Activated CD8-positive, alpha-beta T cell treated with anti-CD3 and anti-CD28 coated beads, Interleukin-2, amount 10 ng/mL, durations not matched to agents 7 days and 5 days (primary cell): Measurements from ENCODE around the gene SLC13A3. TPM values are rescaled to one million over a fixed set of nuclear protein-coding genes. Genes with fewer than 3 reads are reported as not detected.
A peak's percentile ranks its signal among the peaks of the same experiment; 100 is the strongest.

Experiments used
- ATAC-seq: fragments of 150-1000 bp; cut with Tn5 transposase; one replicate; pipeline ENCODE4 v1.10.0; 2021; ENCODE audit warnings: moderate library complexity
- CTCF ChIA-PET: fragments of 350-600 bp; sonication (Branson Sonifier 250); formaldehyde crosslinking; loops from one replicate; lab custom pipeline; 2021; ENCODE audit warnings: antibody characterized with exemption; lab: Charles Lee
- POLR2A ChIA-PET: fragments of 350-600 bp; sonication (Branson Sonifier 250); formaldehyde crosslinking; loops from one replicate; lab custom pipeline; 2021; ENCODE audit warnings: antibody characterized with exemption; lab: Charles Lee
- DNase-seq: peaks from one replicate; pipeline ENCODE4 v3.0.0-alpha.2; 2020
- H3K27ac Mint-ChIP-seq: one replicate; pipeline ENCODE4 v1.8.0; 2021; ENCODE audit warnings: mild to moderate bottlenecking, mixed read lengths
- H3K27me3 Mint-ChIP-seq: one replicate; pipeline ENCODE4 v1.8.0; 2021; ENCODE audit warnings: low read depth, mixed read lengths
- H3K36me3 Mint-ChIP-seq: one replicate; pipeline ENCODE4 v1.8.0; 2021; ENCODE audit warnings: low read depth, mixed read lengths
- H3K4me1 Mint-ChIP-seq: one replicate; pipeline ENCODE4 v1.8.0; 2021; ENCODE audit warnings: low read depth, mixed read lengths
- H3K4me3 Mint-ChIP-seq: one replicate; pipeline ENCODE4 v1.8.0; 2021; ENCODE audit warnings: mild to moderate bottlenecking, mixed read lengths
- H3K9me3 Mint-ChIP-seq: one replicate; pipeline ENCODE4 v1.8.0; 2022; ENCODE audit warnings: mixed read lengths; ENCODE audit not compliant: insufficient read depth
- total RNA-seq, 2 experiments: library from RNA; stranded (reverse); gene quantifications; one replicate each; pipeline ENCODE4 v1.2.3, GENCODE V29; 2021

The SLC13A3 gene
- total RNA-seq, 2 experiments from 2014 or later: not detected

- Mint-ChIP-seq H3K36me3 (no peaks in the 10 kb centered on the region), H3K9me3 (no peaks in the 10 kb centered on the region), H3K4me1 (peaks cover 35% of the 10 kb centered on the region), H3K27ac (no peak overlapping the region), H3K27me3 (no peaks in the 10 kb centered on the region), H3K4me3 (no peak overlapping the region)
- POLR2A ChIA-PET: no interaction called here
- CTCF ChIA-PET: interaction anchor here (0.7 to 7.8 kb wide), 3 partner anchors 12 to 534 kb away, joined by 3 to 90 read pairs (median 3); no protein-coding TSS in a partner anchor
- ATAC-seq (no peak), DNase-seq (no peak)
Measured at GRCh38 chr20:46547995-46548394, 103.3 kb downstream of the SLC13A3 start.

GRCh38 chr20:46546936-46547335, 104.3 kb downstream of the SLC13A3 start:
- Mint-ChIP-seq H3K27me3 (no peaks in the 10 kb centered on the region), H3K36me3 (no peaks in the 10 kb centered on the region), H3K4me1 (peaks cover 25% of the 10 kb centered on the region), H3K27ac (no peak overlapping the region), H3K9me3 (no peaks in the 10 kb centered on the region), H3K4me3 (no peak overlapping the region)
- ChIA-PET CTCF (interaction anchor here (0.9 to 7.8 kb wide), 4 partner anchors 13 to 134 kb away, joined by 3 to 90 read pairs (median 4); no protein-coding TSS in a partner anchor), POLR2A (no interaction called here)
- DNase-seq (no peak), ATAC-seq (no peak)

DNA sequence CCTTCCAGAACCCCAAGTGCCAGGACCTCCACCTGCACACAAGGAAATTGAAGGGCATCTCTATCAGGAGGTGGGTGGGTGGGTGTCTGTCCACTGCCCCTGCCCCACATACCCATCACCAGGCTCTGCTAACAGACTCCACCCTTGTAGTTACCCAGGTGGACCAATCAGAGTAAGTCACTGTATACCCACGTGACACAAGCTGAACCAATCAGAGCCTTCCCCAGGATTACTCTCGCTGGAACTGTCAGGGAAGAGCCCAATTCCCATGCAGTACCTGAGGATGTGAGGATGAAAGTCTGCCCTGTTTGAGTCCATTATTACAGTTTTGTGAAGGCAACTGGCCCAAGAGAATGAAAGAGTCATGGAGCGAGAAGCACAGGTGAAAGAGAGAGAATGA, 105.0 kb downstream of the SLC13A3 start:
- no peak for DNase-seq
- Mint-ChIP-seq H3K27me3 (no peaks in the 10 kb centered on the region), H3K27ac (no peak overlapping the region), H3K36me3 (no peaks in the 10 kb centered on the region), H3K4me1 (peaks cover 18% of the 10 kb centered on the region), H3K4me3 (no peak overlapping the region), H3K9me3 (no peaks in the 10 kb centered on the region)
- ChIA-PET POLR2A (interaction anchor here (1.9 kb wide), 1 partner anchor 143 kb away, joined by 5 read pairs; the partner anchor contains the start of gene TP53RK), CTCF (interaction anchor here (0.9 to 7.8 kb wide), 6 partner anchors 14 to 134 kb away, joined by 3 to 90 read pairs (median 6); no protein-coding TSS in a partner anchor)
- no peak for ATAC-seq

DNA sequence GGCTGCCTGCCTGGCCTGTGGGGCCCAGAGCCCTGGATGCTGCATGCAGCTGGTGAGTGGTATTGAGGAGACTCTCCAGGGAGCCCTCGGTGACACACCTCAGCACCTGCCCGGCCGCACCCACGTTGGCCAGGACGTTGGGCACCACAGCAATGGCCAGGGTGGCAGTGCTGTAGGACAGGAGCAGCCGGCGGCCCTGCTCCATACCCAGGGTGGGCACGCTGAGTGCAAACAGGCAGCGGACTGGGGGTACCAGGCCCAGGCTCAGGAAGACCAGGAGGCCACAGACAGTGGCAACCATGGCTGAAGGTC, 105.5 kb downstream of the SLC13A3 start:
- ChIA-PET POLR2A (interaction anchor here (1.9 kb wide), 1 partner anchor 143 kb away, joined by 5 read pairs; the partner anchor contains the start of gene TP53RK), CTCF (interaction anchor here (0.9 to 7.8 kb wide), 11 partner anchors 11 to 149 kb away, joined by 3 to 90 read pairs (median 8); partner anchors contain the start of gene TP53RK)
- no peaks in the 10 kb centered on the region for H3K36me3 Mint-ChIP-seq
- H3K4me3 Mint-ChIP-seq: no peak overlapping the region
- H3K9me3 Mint-ChIP-seq: no peaks in the 10 kb centered on the region
- DNase-seq (no peak), ATAC-seq (no peak)
- peaks cover 4% of the 10 kb centered on the region for H3K27me3 Mint-ChIP-seq
- H3K27ac Mint-ChIP-seq: peak overlapping the region; percentile 97
- peaks cover 13% of the 10 kb centered on the region for H3K4me1 Mint-ChIP-seq

DNA sequence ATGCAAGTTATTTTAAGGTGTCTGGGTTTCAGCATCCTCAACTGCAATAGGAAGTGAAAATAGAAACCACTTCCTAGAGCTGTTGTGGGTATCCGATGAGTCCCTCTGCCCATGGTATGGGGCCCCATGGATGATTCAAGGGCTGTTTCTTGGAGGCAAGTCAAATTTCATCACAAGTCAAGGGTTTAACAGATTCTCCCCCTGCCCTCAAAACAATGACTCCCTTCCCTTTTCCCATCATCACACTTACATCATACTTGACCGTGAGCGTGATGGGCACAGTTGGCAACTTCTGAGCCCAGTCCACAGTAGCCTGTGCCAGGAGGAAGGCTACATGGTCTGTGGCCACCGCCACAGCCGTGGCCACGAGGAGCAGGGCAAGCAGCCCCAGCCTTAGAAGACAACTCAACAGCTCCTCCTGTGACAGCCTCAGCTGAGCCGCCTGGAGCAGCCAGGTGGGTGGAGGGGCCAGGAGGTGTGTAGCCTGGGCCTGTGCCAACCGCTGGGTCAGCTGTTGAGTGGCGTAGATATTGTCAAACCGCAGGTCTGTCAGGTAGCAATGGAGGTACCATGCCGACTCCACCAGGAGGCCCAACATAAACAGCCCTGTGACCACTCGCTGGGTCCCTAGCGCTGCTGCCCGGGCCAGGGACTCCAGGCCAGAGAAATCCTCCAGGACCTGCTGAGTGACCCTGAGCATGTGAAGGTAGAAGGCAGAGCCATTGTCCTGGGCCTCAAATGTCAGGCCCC, 106.0 kb downstream of the SLC13A3 start:
- peak overlapping the region; percentile 68 for H3K4me3 Mint-ChIP-seq
- no peaks in the 10 kb centered on the region for H3K9me3 Mint-ChIP-seq
- H3K36me3 Mint-ChIP-seq: no peaks in the 10 kb centered on the region
- peaks cover 8% of the 10 kb centered on the region for H3K4me1 Mint-ChIP-seq
- H3K27ac Mint-ChIP-seq: peak overlapping the region; percentile 97
- H3K27me3 Mint-ChIP-seq: peaks cover 10% of the 10 kb centered on the region
- DNase-seq: peak; percentile 79
- peak; percentile 87 for ATAC-seq
- ChIA-PET POLR2A (interaction anchor here (0.6 to 1.9 kb wide), 4 partner anchors 8 to 144 kb away, joined by 3 to 5 read pairs (median 4); partner anchors contain the start of gene TP53RK), CTCF (interaction anchor here (0.7 to 7.8 kb wide), 25 partner anchors 7 to 575 kb away, joined by 3 to 90 read pairs (median 6); partner anchors contain the start of gene TP53RK)

DNA sequence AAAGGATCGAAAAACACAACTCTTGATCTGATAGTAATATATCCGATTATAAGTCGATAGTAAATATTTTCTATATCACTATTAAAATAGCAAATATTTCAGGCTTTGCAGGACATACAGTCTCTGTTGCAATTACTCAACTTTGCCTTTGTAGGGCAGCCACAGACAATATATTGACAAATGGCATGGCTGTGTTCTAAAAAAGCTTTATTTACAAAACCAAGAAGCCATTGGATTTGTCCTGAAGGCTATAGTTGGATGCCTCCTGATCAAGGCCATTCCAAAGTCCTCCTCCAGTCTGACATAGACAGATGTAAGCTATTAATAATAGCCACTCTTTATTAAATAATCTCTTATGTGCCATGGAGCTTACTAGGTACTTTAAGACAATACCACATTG, 106.7 kb downstream of the SLC13A3 start:
- H3K27ac Mint-ChIP-seq: peak overlapping the region; percentile 97
- peak overlapping the region; percentile 68 for H3K4me3 Mint-ChIP-seq
- CTCF ChIA-PET: interaction anchor here (0.7 to 7.8 kb wide), 26 partner anchors 8 to 574 kb away, joined by 3 to 90 read pairs (median 6); partner anchors contain the start of gene TP53RK
- POLR2A ChIA-PET: interaction anchor here (0.6 to 1.9 kb wide), 4 partner anchors 9 to 144 kb away, joined by 3 to 5 read pairs (median 4); partner anchors contain the start of gene TP53RK
- ATAC-seq (peak; percentile 16), DNase-seq (no peak)
- H3K9me3 Mint-ChIP-seq: no peaks in the 10 kb centered on the region
- peaks cover 14% of the 10 kb centered on the region for H3K27me3 Mint-ChIP-seq
- H3K36me3 Mint-ChIP-seq: no peaks in the 10 kb centered on the region
- peaks cover 5% of the 10 kb centered on the region for H3K4me1 Mint-ChIP-seq

GRCh38 chr20:46543959-46544358, 107.3 kb downstream of the SLC13A3 start:
- H3K4me1 Mint-ChIP-seq: peaks cover 5% of the 10 kb centered on the region
- POLR2A ChIA-PET: no interaction called here

GRCh38 chr20:46543033-46543432, 108.2 kb downstream of the SLC13A3 start:
- H3K9me3 Mint-ChIP-seq: no peaks in the 10 kb centered on the region
- ATAC-seq (no peak), DNase-seq (no peak)
- no peaks in the 10 kb centered on the region for H3K36me3 Mint-ChIP-seq
- H3K4me3 Mint-ChIP-seq: no peak overlapping the region
- POLR2A ChIA-PET: no interaction called here
- CTCF ChIA-PET: interaction anchor here (7.8 kb wide), 1 partner anchor 17 kb away, joined by 90 read pairs; no protein-coding TSS in a partner anchor
- H3K27ac Mint-ChIP-seq: no peak overlapping the region
- peaks cover 5% of the 10 kb centered on the region for H3K4me1 Mint-ChIP-seq
- H3K27me3 Mint-ChIP-seq: peaks cover 27% of the 10 kb centered on the region

More at GRCh38 chr20:46543959-46544358, 107.3 kb downstream of the SLC13A3 start:
- Mint-ChIP-seq H3K27me3 (peaks cover 19% of the 10 kb centered on the region), H3K9me3 (no peaks in the 10 kb centered on the region), H3K36me3 (no peaks in the 10 kb centered on the region), H3K4me3 (no peak overlapping the region), H3K27ac (peak overlapping the region; percentile 4)
- ATAC-seq (no peak), DNase-seq (no peak)
- CTCF ChIA-PET: interaction anchor here (1.0 to 7.8 kb wide), 19 partner anchors 9 to 214 kb away, joined by 3 to 90 read pairs (median 8); partner anchors contain the start of gene TP53RK

- DNase-seq (no peak), ATAC-seq (no peak)
- Mint-ChIP-seq H3K9me3 (no peaks in the 10 kb centered on the region), H3K4me3 (no peak overlapping the region), H3K27me3 (peaks cover 31% of the 10 kb centered on the region), H3K36me3 (no peaks in the 10 kb centered on the region), H3K27ac (no peak overlapping the region), H3K4me1 (peaks cover 5% of the 10 kb centered on the region)
- ChIA-PET POLR2A (interaction anchor here (1.1 kb wide), 1 partner anchor 11 kb away, joined by 6 read pairs; no protein-coding TSS in a partner anchor), CTCF (interaction anchor here (1.4 to 2.0 kb wide), 2 partner anchors 21 to 139 kb away, joined by 5 to 6 read pairs; no protein-coding TSS in a partner anchor)
Measured at GRCh38 chr20:46541229-46541935, 109.9 kb downstream of the SLC13A3 start.

DNA sequence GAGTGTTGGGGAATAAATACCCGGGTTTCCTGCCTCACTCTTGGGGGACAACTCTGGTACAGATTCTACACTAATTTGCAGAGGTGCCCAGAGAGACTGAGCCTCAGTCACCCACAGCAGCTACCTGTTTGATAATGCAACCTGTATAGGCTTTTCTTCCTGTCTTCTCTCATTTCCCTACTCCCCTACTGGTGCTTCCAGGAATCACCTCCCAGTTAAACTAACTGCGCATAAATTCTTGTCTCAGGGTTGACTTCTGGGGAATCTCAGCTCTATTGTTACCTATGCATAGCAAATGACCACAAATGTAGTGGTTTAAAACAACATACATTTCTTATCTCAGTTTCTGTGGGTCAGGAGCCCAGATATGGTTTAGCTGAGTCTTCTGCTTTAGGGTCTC, 112.1 kb downstream of the SLC13A3 start:
- H3K4me3 Mint-ChIP-seq: no peak overlapping the region
- peaks cover 5% of the 10 kb centered on the region for H3K4me1 Mint-ChIP-seq
- ATAC-seq: no peak
- peaks cover 40% of the 10 kb centered on the region for H3K27me3 Mint-ChIP-seq
- ChIA-PET CTCF (no interaction called here), POLR2A (interaction anchor here (1.9 kb wide), 1 partner anchor 151 kb away, joined by 5 read pairs; the partner anchor contains the start of gene TP53RK)
- no peak for DNase-seq
- H3K9me3 Mint-ChIP-seq: no peaks in the 10 kb centered on the region
- H3K27ac Mint-ChIP-seq: no peak overlapping the region
- no peaks in the 10 kb centered on the region for H3K36me3 Mint-ChIP-seq

DNA sequence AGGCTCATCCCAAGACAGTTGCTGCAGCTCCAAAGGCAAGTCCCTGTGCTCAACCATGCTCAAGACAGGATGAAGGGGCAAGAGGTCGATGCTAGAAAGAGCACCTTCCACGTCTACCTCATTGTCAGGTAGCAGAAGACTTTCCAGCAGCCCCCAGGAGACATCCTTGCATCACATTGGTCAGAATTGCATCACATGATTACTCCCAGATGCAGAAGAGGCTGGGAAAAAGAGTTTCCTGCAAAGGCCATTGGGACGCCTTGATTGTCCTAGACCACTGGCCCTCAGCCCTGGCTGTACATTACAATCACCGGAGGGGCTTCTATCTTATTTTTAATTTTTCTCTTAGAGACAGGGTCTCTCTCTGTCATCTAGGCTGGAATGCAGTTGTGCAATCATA, 120.6 kb downstream of the SLC13A3 start:
- peaks cover 30% of the 10 kb centered on the region for H3K27me3 Mint-ChIP-seq
- no peak overlapping the region for H3K4me3 Mint-ChIP-seq
- CTCF ChIA-PET: interaction anchor here (0.7 to 2.4 kb wide), 2 partner anchors 14 to 150 kb away, joined by 3 to 11 read pairs; no protein-coding TSS in a partner anchor
- peak overlapping the region; percentile 8 for H3K27ac Mint-ChIP-seq
- POLR2A ChIA-PET: no interaction called here
- no peaks in the 10 kb centered on the region for H3K4me1 Mint-ChIP-seq
- DNase-seq: no peak
- no peaks in the 10 kb centered on the region for H3K36me3 Mint-ChIP-seq
- H3K9me3 Mint-ChIP-seq: no peaks in the 10 kb centered on the region
- no peak for ATAC-seq
